Cardiac septum (tissue), 1 donor: ENCODE data around the gene KLF15. TPM values are rescaled to one million over a fixed set of nuclear protein-coding genes. Genes with fewer than 3 reads are reported as not detected.

ENCODE experiments used
- DNase-seq: peaks from one replicate; pipeline ENCODE4 v3.0.0-alpha.2; 2020; ENCODE audit warnings: low spot score
- intact Hi-C: fragments of 100-400 bp; cut with DNase I; formaldehyde crosslinking; loops from one replicate; pipeline ENCODE4 v1.14.0; 2022
- total RNA-seq: library from RNA; stranded (reverse); fragmentation: NEBNext Ultra II Directional; extraction: Animal tissue kit (Norgen Biotek cat#: 25700); gene quantifications from one replicate; pipeline ENCODE4 v1.2.1, GENCODE V29; 2021
- donor health status: DM: no; HTN: no; CAD: no.

Gene KLF15
- total RNA-seq, 1 donor from 2014 or later, result 11.5 TPM

- no peak for DNase-seq
- intact Hi-C loops, result no loop called here
Measured at GRCh38 chr3:126313166-126313565, 44.0 kb downstream of the KLF15 start.

- no peak for DNase-seq
- intact Hi-C loops, result no loop called here
Measured at GRCh38 chr3:126312341-126312740, 44.9 kb downstream of the KLF15 start.

GRCh38 chr3:126311338-126311978 lies 45.8 kb downstream of the KLF15 start:
- intact Hi-C loops, result no loop called here
- no peak for DNase-seq

- DNase-seq, result no peak
Measured at GRCh38 chr3:126310816-126311215, 46.4 kb downstream of the KLF15 start.

GRCh38 chr3:126309861-126310655 lies 47.1 kb downstream of the KLF15 start:
- no peak for DNase-seq
- intact Hi-C loops, result no loop called here

More at GRCh38 chr3:126310816-126311215, 46.4 kb downstream of the KLF15 start:
- intact Hi-C loops, result no loop called here

GRCh38 chr3:126309165-126309564 lies 48.0 kb downstream of the KLF15 start:
- intact Hi-C loops, result no loop called here

GRCh38 chr3:126308394-126309125 lies 48.6 kb downstream of the KLF15 start:
- intact Hi-C loops, result no loop called here
- DNase-seq, result no peak

More at GRCh38 chr3:126309165-126309564, 48.0 kb downstream of the KLF15 start:
- no peak for DNase-seq

GRCh38 chr3:126307591-126308393 lies 49.4 kb downstream of the KLF15 start:
- intact Hi-C loops, result no loop called here
- DNase-seq, result no peak

GRCh38 chr3:126306888-126307482 lies 50.2 kb downstream of the KLF15 start:
- DNase-seq, result no peak
- intact Hi-C loops, result no loop called here

- intact Hi-C loops, result no loop called here
- DNase-seq, result no peak
Measured at GRCh38 chr3:126306397-126306796, 50.8 kb downstream of the KLF15 start.

- DNase-seq, result no peak
- intact Hi-C loops, result no loop called here
Measured at GRCh38 chr3:126305427-126305826, 51.8 kb downstream of the KLF15 start.

GRCh38 chr3:126304704-126305103 lies 52.5 kb downstream of the KLF15 start:
- intact Hi-C loops, result loop anchor here (5.0 kb wide), 2 partner anchors 37 to 48 kb away; no protein-coding TSS in a partner anchor
- DNase-seq, result no peak

- intact Hi-C loops, result loop anchor here (5.0 kb wide), 2 partner anchors 37 to 48 kb away; no protein-coding TSS in a partner anchor
- DNase-seq, result no peak
Measured at GRCh38 chr3:126304291-126304690, 52.9 kb downstream of the KLF15 start.

GRCh38 chr3:126303272-126303671 lies 53.9 kb downstream of the KLF15 start:
- DNase-seq, result no peak
- intact Hi-C loops, result loop anchor here (5.0 kb wide), 2 partner anchors 36 to 49 kb away; no protein-coding TSS in a partner anchor

- no peak for DNase-seq
- intact Hi-C loops, result loop anchor here (5.0 kb wide), 2 partner anchors 34 to 51 kb away; no protein-coding TSS in a partner anchor
Measured at GRCh38 chr3:126300761-126301481, 56.3 kb downstream of the KLF15 start.

GRCh38 chr3:126300001-126300760 lies 57.0 kb downstream of the KLF15 start:
- no peak for DNase-seq
- intact Hi-C loops, result loop anchor here (5.0 kb wide), 2 partner anchors 33 to 52 kb away; no protein-coding TSS in a partner anchor

- DNase-seq, result no peak
- intact Hi-C loops, result no loop called here
Measured at GRCh38 chr3:126295407-126295939, 61.7 kb downstream of the KLF15 start.
